ENCODE results near the gene FBXO39.
A peak's percentile ranks its signal among the peaks of the same experiment; 100 is the strongest.
"Not testable (repeated sequence)": the region's sequence is repeated elsewhere in the genome, so short reads cannot be mapped to it uniquely, and the experiment has no call there.

Gene FBXO39

DNA sequence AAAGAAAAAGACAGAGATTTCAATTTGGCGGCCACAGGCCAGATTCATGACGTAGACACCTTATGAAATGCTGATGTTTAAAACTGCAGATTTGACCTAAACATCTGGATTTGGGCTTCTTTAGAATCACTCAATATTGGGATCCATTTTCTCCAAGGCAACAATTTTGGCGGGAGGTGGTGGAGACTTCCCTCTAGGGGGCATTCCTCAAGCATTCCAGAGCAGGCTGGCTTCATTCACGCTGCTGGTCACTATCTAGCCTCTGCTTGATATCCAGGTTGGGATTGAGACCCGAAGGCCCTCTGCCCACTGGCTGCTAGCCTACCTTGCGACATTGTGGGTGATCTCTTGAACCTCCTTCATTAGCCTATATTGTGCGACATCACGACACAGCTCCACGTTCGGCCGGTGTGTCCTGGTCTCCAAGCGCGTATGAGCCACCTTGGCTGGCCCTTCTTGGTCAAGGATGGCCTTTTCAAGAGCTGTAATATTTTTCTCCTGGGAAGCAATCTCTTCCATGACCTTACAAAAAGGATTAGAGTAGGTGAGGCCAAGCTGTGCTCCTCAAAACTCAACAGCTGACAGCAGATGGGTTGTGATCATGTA, 24.5 kb downstream of the FBXO39 start:
- FAIRE-seq (no peak), DNase-seq (ENCODE audit: insufficient read length, low spot score) (no peak)
- TF ChIP-seq TAF1 (IDR thresholded peaks at IDR 0.05; ENCODE audit: low read depth, low read length) = no peak
- no peak for TF ChIP-seq PAX5 (IDR thresholded peaks at IDR 0.05; ENCODE audit: insufficient read depth, low read length, severe bottlenecking)
- TF ChIP-seq SPI1 (IDR thresholded peaks at IDR 0.05; ENCODE audit: low read depth, low read length) = no peak
- no peak for TF ChIP-seq POLR2A (IDR thresholded peaks at IDR 0.05; ENCODE audit: low read depth, low read length)
- TF ChIP-seq POU2F2 (IDR thresholded peaks at IDR 0.05; ENCODE audit: low read depth, low read length) = no peak
- no peak for TF ChIP-seq POLR2AphosphoS5 (IDR thresholded peaks at IDR 0.05; ENCODE audit: low read depth, low read length)

DNA sequence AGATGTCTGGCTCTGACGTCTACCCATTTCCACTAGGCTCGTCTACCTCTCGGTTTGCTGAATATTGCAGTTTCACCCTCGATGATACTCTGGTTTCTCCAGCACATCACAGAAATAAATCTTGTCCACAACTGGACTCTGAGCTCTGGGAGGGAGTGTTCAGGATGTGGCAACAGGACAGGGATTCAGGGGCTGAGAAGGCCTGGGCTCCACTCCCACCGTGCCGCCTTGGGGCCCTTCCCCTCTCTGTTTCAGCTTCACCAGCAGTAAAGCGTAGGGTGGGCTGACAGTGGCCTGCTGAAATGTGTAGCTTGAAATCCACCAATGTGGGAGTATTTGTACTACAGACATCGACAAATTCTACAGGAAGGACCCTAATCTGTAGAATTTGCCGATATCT, 35.5 kb downstream of the FBXO39 start:
- no peak for TF ChIP-seq TAF1 (IDR thresholded peaks at IDR 0.05; ENCODE audit: low read depth, low read length)
- no peak for TF ChIP-seq POLR2A (IDR thresholded peaks at IDR 0.05; ENCODE audit: low read depth, low read length)
- TF ChIP-seq POU2F2 (IDR thresholded peaks at IDR 0.05; ENCODE audit: low read depth, low read length) = no peak
- TF ChIP-seq PAX5 (IDR thresholded peaks at IDR 0.05; ENCODE audit: insufficient read depth, low read length, severe bottlenecking) = no peak
- no peak for TF ChIP-seq POLR2AphosphoS5 (IDR thresholded peaks at IDR 0.05; ENCODE audit: low read depth, low read length)
- TF ChIP-seq SPI1 (IDR thresholded peaks at IDR 0.05; ENCODE audit: low read depth, low read length) = no peak
- FAIRE-seq = no peak

DNA sequence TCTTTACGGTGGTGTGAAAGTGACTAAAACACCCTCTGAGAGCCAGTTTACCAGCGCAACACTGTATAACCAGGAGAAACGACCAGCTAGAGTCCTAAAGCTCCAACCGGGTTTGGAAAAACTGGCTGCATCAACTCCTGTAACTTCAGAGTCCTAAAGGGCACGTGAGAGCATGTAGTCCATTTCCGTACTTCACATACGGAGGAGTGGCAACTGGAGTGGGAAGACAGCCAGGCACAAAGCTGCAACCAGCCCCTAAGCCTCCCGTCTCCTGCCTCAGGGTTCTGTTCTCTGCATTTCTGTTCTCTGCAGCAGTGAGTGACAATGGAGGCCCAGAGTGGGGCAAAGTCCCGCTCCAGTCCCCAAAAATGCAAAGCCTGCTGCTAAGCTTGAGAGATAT, 36.3 kb downstream of the FBXO39 start:
- TF ChIP-seq TAF1 (IDR thresholded peaks at IDR 0.05; ENCODE audit: low read depth, low read length) = no peak
- TF ChIP-seq POLR2A (IDR thresholded peaks at IDR 0.05; ENCODE audit: low read depth, low read length) = no peak
- TF ChIP-seq POLR2AphosphoS5 (IDR thresholded peaks at IDR 0.05; ENCODE audit: low read depth, low read length) = no peak
- no peak for TF ChIP-seq PAX5 (IDR thresholded peaks at IDR 0.05; ENCODE audit: insufficient read depth, low read length, severe bottlenecking)
- TF ChIP-seq POU2F2 (IDR thresholded peaks at IDR 0.05; ENCODE audit: low read depth, low read length) = no peak
- TF ChIP-seq SPI1 (IDR thresholded peaks at IDR 0.05; ENCODE audit: low read depth, low read length) = no peak
- FAIRE-seq (no peak), DNase-seq (ENCODE audit: insufficient read length, low spot score) (no peak)

More for the DNA sequence above, 35.5 kb downstream of the FBXO39 start:
- DNase-seq (ENCODE audit: insufficient read length, low spot score) = no peak

DNA sequence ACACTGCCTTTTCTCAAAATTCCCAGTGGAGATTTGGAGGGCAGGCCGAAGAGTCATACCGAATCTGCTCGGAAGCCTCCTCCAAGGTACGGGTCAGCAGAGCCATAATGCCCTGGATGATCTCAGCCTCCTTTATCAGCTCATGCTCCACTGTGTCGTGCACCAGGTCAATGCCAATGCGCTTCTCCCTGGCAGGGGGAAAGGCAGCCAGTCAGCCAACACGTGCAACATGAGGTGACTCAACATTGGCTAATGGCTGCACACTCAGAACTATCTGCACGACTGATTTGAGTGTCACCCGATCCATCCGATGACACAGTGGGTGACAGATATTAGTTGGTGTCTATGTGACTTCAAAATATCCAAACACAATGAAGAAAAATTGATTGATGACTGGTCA, 39.8 kb downstream of the FBXO39 start:
- TF ChIP-seq POLR2A (IDR thresholded peaks at IDR 0.05; ENCODE audit: low read depth, low read length) (no peak), TAF1 (IDR thresholded peaks at IDR 0.05; ENCODE audit: low read depth, low read length) (no peak)
- DNase-seq (ENCODE audit: insufficient read length, low spot score) = no peak
- FAIRE-seq = peak; percentile 38

DNA sequence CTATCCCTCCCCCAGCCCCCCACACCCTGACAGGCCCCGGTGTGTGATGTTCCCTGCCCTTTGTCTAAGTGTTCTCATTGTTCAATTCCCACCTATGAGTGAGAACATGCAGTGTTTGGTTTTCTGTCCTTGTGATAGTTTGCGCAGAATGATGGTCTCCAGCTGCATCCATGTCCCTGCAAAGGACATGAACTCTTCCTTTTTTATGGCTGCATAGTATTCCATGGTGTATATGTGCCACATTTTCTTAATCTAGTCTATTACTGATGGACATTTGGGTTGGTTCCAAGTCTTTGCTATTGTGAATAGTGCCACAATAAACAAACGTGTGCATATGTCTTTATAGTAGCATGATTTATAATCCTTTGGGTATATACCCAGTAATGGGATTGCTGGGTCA, 40.4 kb downstream of the FBXO39 start:
- not testable (repeated sequence) for FAIRE-seq; DNase-seq (ENCODE audit: insufficient read length, low spot score)

DNA sequence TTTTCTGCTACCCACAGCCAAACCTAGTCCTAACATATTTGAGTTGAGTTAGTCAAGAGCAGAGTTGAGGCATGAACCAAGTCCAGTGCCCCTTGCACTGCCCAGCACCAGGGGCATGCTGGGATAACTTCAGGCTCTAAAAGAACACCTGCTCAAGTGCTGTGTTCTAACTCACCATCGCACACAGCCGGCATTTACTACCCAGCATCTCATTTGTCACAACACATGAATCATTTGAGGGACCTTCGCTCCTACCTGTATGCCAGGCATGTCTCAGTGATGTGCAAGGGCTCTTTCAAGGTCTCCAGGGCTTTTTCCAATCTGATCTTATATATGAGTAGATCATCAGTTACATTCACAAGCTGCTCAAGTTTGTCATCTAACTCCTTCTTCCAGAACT, 42.9 kb downstream of the FBXO39 start:
- FAIRE-seq = no peak
- DNase-seq (ENCODE audit: insufficient read length, low spot score) = no peak
- TF ChIP-seq POLR2AphosphoS5 (IDR thresholded peaks at IDR 0.05; ENCODE audit: low read depth, low read length) (no peak), PAX5 (IDR thresholded peaks at IDR 0.05; ENCODE audit: insufficient read depth, low read length, severe bottlenecking) (no peak), TAF1 (IDR thresholded peaks at IDR 0.05; ENCODE audit: low read depth, low read length) (no peak), POLR2A (IDR thresholded peaks at IDR 0.05; ENCODE audit: low read depth, low read length) (no peak), SPI1 (IDR thresholded peaks at IDR 0.05; ENCODE audit: low read depth, low read length) (no peak), POU2F2 (IDR thresholded peaks at IDR 0.05; ENCODE audit: low read depth, low read length) (no peak)

DNA sequence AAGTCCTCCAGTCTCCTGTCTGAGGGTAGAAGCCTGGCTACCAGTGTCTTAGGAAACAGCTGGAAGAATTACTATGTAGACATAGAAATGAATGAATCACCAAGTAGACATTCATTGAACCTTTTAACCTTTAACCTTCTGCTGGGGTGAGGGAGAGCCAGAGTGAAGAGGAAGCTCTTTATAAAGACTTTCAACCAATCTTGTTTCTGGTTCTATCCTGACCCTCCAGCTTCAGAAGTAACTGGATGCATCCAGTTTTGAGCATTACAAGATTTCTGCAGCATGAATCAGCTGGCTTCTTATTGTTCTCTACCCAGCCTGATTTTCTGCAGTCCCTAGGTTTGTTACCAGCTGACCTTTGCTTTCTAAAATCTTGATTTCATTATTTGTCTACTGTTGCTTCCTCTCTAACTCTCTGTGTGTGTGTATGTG, 47.0 kb downstream of the FBXO39 start:
- TF ChIP-seq POLR2AphosphoS5 (IDR thresholded peaks at IDR 0.05; ENCODE audit: low read depth, low read length) = no peak
- no peak for TF ChIP-seq TAF1 (IDR thresholded peaks at IDR 0.05; ENCODE audit: low read depth, low read length)
- no peak for TF ChIP-seq SPI1 (IDR thresholded peaks at IDR 0.05; ENCODE audit: low read depth, low read length)
- no peak for TF ChIP-seq POU2F2 (IDR thresholded peaks at IDR 0.05; ENCODE audit: low read depth, low read length)
- TF ChIP-seq POLR2A (IDR thresholded peaks at IDR 0.05; ENCODE audit: low read depth, low read length) = no peak
- no peak for TF ChIP-seq PAX5 (IDR thresholded peaks at IDR 0.05; ENCODE audit: insufficient read depth, low read length, severe bottlenecking)
- FAIRE-seq = no peak
- DNase-seq (ENCODE audit: insufficient read length, low spot score) = no peak

DNA sequence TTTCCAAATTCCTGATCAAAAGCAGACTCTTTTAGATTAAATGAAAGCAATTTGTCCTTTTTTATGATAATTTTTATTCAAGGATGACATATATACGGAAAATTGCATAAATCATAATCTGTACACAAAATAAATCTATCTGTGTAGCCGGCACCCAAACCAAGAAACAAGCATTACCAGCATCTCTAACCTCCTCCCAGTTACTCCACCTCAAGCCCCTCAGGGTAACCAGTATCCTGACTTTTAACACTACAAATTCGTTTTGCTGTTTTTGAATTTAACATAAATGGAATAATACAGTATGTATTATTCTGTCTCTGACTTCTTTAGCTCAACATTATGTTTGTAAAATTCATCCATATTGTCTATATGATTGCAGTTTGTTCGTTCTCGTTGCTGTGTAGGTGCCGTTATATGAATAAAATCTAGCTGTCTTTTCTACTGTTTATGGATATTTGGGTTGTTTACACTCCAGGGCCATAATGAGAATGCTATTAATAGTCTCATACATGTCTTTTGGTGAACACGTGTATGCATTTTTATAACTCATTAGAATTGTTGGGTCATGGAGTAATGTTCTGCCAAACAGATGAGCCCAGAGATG, 54.5 kb downstream of the FBXO39 start:
- FAIRE-seq (no peak), DNase-seq (ENCODE audit: insufficient read length, low spot score) (no peak)
- no peak for TF ChIP-seq POU2F2 (IDR thresholded peaks at IDR 0.05; ENCODE audit: low read depth, low read length)
- TF ChIP-seq PAX5 (IDR thresholded peaks at IDR 0.05; ENCODE audit: insufficient read depth, low read length, severe bottlenecking) = no peak
- no peak for TF ChIP-seq POLR2AphosphoS5 (IDR thresholded peaks at IDR 0.05; ENCODE audit: low read depth, low read length)
- no peak for TF ChIP-seq TAF1 (IDR thresholded peaks at IDR 0.05; ENCODE audit: low read depth, low read length)
- TF ChIP-seq SPI1 (IDR thresholded peaks at IDR 0.05; ENCODE audit: low read depth, low read length) = no peak
- no peak for TF ChIP-seq POLR2A (IDR thresholded peaks at IDR 0.05; ENCODE audit: low read depth, low read length)

DNA sequence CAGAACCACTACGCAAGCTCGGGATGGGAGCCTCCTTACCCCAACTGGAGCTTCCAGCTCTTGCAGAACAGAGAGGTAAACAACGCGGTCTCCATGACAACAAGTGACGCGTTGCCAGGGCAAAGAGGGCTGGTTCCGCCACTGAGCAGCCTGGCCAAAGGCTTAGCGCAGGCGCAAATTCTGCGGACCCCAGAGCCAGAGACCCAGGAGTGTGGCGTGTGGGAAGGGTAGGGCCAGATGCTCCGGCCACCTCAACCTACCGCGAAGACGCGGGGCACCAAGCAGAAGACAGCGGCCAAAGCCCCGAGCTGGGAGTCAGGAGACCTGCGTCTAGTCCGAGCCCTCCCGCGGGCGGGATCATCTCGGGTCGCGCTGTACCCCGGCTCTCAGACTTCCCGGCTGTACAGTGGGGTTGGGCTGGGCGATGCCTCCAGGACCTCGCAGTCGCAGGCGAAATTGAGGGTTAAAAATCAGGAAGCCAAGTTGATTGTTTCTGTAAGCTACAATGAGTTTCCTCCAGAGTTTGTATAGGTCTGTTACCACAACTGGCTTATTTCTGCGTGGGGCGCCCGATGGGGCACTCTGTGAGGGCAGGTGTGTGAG, 55.7 kb downstream of the FBXO39 start, which contains the start of gene TEKT1:
TSS of gene TEKT1 (minus strand) at position 69 of the 603 bp plus-strand sequence. CDS start 1,353 bp downstream, outside the sequence.
- TF ChIP-seq POLR2A (IDR thresholded peaks at IDR 0.05; ENCODE audit: low read depth, low read length) = no peak
- peak; percentile 10 for TF ChIP-seq PAX5 (IDR thresholded peaks at IDR 0.05; ENCODE audit: insufficient read depth, low read length, severe bottlenecking)
- DNase-seq (ENCODE audit: insufficient read length, low spot score) = peak; percentile 68
- peak; percentile 94 for FAIRE-seq
